ENCODE data around the gene F8. TPM values are rescaled to one million over a fixed set of nuclear protein-coding genes. Genes with fewer than 3 reads are reported as not detected.

Gene F8
- total and polyA plus RNA-seq, 9 of the 15 experiments (the other 6 are each of a cell fraction or from before 2014, with no cell fraction given) = 0.41 to 3.8 (median 0.91) TPM

DNA sequence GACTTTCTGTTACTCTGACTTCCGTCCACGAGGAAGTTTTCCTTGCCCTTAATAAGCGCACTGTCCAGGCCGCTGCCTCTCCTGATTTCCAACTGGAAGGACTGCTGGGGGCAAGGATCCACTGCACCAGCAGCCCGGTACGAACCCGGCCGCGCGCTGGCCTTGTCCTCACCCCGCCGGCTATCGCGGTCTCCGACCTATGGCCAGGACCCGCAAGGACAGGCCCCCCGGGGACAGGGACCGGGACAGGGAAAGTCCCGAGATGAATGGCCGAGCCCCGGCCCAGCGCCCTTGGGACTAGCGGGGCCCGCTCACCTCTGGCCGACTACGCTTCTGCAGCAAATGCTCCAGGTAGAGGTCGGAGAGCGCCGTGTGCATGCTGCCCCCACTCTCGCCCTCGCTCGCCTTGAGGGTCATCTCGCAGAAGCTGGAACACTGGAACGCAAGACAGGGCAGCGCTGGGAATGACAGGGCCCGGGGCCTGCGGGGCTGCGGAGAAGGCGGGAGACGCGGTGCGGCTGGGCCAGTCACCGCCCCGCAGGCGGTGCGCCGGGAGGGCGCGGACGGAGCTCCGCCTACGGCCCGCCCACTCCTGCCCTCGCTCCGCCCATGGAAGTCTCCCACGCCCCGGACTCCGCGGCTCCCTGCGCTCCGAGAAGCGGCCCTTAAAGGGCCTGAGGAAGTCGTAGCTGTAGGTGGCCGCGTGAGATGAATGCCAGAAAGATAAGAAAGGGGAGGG is 217.4 kb downstream of the F8 start, which contains the start of gene MPP1 (continued):
- TF ChIP-seq CHD2 (IDR thresholded peaks at IDR 0.05; ENCODE audit: low read depth, low read length) (peak; percentile 54), YY1 (IDR thresholded peaks at IDR 0.05; ENCODE audit: borderline replicate concordance in 1 of 3, control insufficient read depth in 1 of 3, extremely low read depth in 1 of 3, insufficient read depth in 3 of 3, insufficient read length in 1 of 3, insufficient replicate concordance in 2 of 3, low read depth in 1 of 3, low read length in 2 of 3) (peak in 1 of 3 experiments; percentile 13), MTA2 (IDR thresholded peaks at IDR 0.05; ENCODE audit: low read depth) (no peak), CCNT2 (IDR thresholded peaks at IDR 0.05; ENCODE audit: borderline replicate concordance, extremely low read depth, insufficient read length, low read depth, low read length) (peak; percentile 89), KLF16 (IDR thresholded peaks at IDR 0.05) (0 out of 2 replicates have a peak, but pooled peaks have one; percentile 15), CBX3 (IDR thresholded peaks at IDR 0.05; ENCODE audit: borderline replicate concordance in 1 of 2, low read length in 2 of 2) (peak in 1 of 2 experiments; percentile 24; a peak in 1 of 3 replicates), ELF2 (CRISPR knock-in tag; IDR thresholded peaks at IDR 0.05) (no peak), MEIS2 (IDR thresholded peaks at IDR 0.05; ENCODE audit: partially characterized antibody) (peak; percentile 31), NRF1 (conservative IDR thresholded peaks at IDR 0.05 in 1 of 2, IDR thresholded peaks at IDR 0.05 in 1 of 2) (peak; percentile 86 to 88), CXXC5 (CRISPR knock-in tag; IDR thresholded peaks at IDR 0.05) (peak; percentile 85), MIER1 (IDR thresholded peaks at IDR 0.05; ENCODE audit: low read depth) (no peak), ZNF316 (IDR thresholded peaks at IDR 0.05) (no peak), TAF9B (IDR thresholded peaks at IDR 0.05; ENCODE audit: partially characterized antibody) (peak; percentile 61)
- TF ChIP-seq, protein P1, sequence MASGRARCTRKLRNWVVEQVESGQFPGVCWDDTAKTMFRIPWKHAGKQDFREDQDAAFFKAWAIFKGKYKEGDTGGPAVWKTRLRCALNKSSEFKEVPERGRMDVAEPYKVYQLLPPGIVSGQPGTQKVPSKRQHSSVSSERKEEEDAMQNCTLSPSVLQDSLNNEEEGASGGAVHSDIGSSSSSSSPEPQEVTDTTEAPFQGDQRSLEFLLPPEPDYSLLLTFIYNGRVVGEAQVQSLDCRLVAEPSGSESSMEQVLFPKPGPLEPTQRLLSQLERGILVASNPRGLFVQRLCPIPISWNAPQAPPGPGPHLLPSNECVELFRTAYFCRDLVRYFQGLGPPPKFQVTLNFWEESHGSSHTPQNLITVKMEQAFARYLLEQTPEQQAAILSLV (tag; IDR thresholded peaks at IDR 0.05) = no peak
- TF ChIP-seq, protein P2, sequence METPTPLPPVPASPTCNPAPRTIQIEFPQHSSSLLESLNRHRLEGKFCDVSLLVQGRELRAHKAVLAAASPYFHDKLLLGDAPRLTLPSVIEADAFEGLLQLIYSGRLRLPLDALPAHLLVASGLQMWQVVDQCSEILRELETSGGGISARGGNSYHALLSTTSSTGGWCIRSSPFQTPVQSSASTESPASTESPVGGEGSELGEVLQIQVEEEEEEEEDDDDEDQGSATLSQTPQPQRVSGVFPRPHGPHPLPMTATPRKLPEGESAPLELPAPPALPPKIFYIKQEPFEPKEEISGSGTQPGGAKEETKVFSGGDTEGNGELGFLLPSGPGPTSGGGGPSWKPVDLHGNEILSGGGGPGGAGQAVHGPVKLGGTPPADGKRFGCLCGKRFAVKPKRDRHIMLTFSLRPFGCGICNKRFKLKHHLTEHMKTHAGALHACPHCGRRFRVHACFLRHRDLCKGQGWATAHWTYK (CRISPR knock-in tag; IDR thresholded peaks at IDR 0.05) = no peak
- TF ChIP-seq, protein P3, sequence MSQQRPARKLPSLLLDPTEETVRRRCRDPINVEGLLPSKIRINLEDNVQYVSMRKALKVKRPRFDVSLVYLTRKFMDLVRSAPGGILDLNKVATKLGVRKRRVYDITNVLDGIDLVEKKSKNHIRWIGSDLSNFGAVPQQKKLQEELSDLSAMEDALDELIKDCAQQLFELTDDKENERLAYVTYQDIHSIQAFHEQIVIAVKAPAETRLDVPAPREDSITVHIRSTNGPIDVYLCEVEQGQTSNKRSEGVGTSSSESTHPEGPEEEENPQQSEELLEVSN (IDR thresholded peaks at IDR 0.05; ENCODE audit: borderline replicate concordance in 1 of 2, extremely low read depth in 1 of 2, insufficient read depth in 1 of 2, insufficient read length in 1 of 2, low read depth in 1 of 2, low read length in 1 of 2, poor library complexity in 1 of 2, severe bottlenecking in 1 of 2) = peak; percentile 74 to 80
- TF ChIP-seq, protein P4, sequence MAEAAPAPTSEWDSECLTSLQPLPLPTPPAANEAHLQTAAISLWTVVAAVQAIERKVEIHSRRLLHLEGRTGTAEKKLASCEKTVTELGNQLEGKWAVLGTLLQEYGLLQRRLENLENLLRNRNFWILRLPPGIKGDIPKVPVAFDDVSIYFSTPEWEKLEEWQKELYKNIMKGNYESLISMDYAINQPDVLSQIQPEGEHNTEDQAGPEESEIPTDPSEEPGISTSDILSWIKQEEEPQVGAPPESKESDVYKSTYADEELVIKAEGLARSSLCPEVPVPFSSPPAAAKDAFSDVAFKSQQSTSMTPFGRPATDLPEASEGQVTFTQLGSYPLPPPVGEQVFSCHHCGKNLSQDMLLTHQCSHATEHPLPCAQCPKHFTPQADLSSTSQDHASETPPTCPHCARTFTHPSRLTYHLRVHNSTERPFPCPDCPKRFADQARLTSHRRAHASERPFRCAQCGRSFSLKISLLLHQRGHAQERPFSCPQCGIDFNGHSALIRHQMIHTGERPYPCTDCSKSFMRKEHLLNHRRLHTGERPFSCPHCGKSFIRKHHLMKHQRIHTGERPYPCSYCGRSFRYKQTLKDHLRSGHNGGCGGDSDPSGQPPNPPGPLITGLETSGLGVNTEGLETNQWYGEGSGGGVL (CRISPR knock-in tag; IDR thresholded peaks at IDR 0.05) = no peak
- TF ChIP-seq, protein P5, sequence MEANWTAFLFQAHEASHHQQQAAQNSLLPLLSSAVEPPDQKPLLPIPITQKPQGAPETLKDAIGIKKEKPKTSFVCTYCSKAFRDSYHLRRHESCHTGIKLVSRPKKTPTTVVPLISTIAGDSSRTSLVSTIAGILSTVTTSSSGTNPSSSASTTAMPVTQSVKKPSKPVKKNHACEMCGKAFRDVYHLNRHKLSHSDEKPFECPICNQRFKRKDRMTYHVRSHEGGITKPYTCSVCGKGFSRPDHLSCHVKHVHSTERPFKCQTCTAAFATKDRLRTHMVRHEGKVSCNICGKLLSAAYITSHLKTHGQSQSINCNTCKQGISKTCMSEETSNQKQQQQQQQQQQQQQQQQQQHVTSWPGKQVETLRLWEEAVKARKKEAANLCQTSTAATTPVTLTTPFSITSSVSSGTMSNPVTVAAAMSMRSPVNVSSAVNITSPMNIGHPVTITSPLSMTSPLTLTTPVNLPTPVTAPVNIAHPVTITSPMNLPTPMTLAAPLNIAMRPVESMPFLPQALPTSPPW (CRISPR knock-in tag; IDR thresholded peaks at IDR 0.05) = peak; percentile 87

All from K562 (cell line).